ENCODE measurements around the gene PTGER3.

- TF ChIP-seq POLR2A (IDR thresholded peaks at IDR 0.05; ENCODE audit: low read depth, low read length) (no peak), POLR2AphosphoS5 (IDR thresholded peaks at IDR 0.05; ENCODE audit: low read depth, low read length) (no peak), TAF1 (IDR thresholded peaks at IDR 0.05; ENCODE audit: low read depth, low read length) (no peak), PAX5 (IDR thresholded peaks at IDR 0.05; ENCODE audit: insufficient read depth, low read length, severe bottlenecking) (no peak), POU2F2 (IDR thresholded peaks at IDR 0.05; ENCODE audit: low read depth, low read length) (no peak)
Observed at GRCh38 chr1:71026093-71026492, 21.5 kb downstream of the PTGER3 start.

Data from GM12891 (cell line).